Testis (tissue), 3 donors: ENCODE results near the gene DNAJB2. TPM values are rescaled to one million over a fixed set of nuclear protein-coding genes. Genes with fewer than 3 reads are reported as not detected.
"Not testable (repeated sequence)": the region's sequence is repeated elsewhere in the genome, so short reads cannot be mapped to it uniquely, and the experiment has no call there.

Experiments
- DNase-seq: peaks from one replicate; pipeline ENCODE4 v3.0.0-alpha.2; 2019
- H3K27ac ChIP-seq, 2 donors: fragments of 200-600 bp; sonication (generic); one replicate each; pipeline ENCODE4 v1.5.1; 2019
- H3K27me3 ChIP-seq: fragments of 200-600 bp; sonication (generic); one replicate; pipeline ENCODE4 v1.5.1; 2019
- H3K36me3 ChIP-seq: fragments of 200-600 bp; sonication (generic); one replicate; pipeline ENCODE4 v1.5.1; 2017; ENCODE audit warnings: low read depth; ENCODE audit errors: missing control alignments
- H3K4me1 ChIP-seq: fragments of 200-600 bp; sonication (generic); one replicate; pipeline ENCODE4 v1.5.1; 2019
- H3K4me3 ChIP-seq, 2 donors: fragments of 200-600 bp; sonication (generic); one replicate each; pipeline ENCODE4 v1.5.1; 2017 to 2019
- H3K9me3 ChIP-seq: fragments of 200-600 bp; sonication (generic); one replicate; pipeline ENCODE4 v1.5.1; 2017
- CTCF ChIP-seq, 3 experiments: fragments of 450-650 bp in 2 of 3; fragments of 200-600 bp in 1 of 3; sonication (generic) in 1 of 3; IDR thresholded peaks; one replicate each; pipeline ENCODE4 v1.5.1; 2016 to 2019; ENCODE audit warnings: antibody characterized with exemption in 3 of 3, mild to moderate bottlenecking in 2 of 3, moderate library complexity in 1 of 3
- POLR2A ChIP-seq: fragments of 450-650 bp; IDR thresholded peaks from one replicate; pipeline ENCODE4 v1.6.1; 2017; ENCODE audit warnings: antibody characterized with exemption, mild to moderate bottlenecking, moderate library complexity
- WGBS, 2 donors: methylation state at CpG; one replicate each; pipeline ENCODE4 v1.1.5; 2018; 5-methylcytosine and 5-hydroxymethylcytosine counted together
- intact Hi-C: fragments of 100-400 bp; cut with DNase I; formaldehyde crosslinking; loops from one replicate; pipeline ENCODE4 v1.15.1; 2023; ENCODE audit warnings: low total_unique reads
- polyA plus RNA-seq: library from polyadenylated mRNA; stranded (reverse); fragments of 350-450 nt; fragmentation: Illumina TruSeq; extraction: RNeasy Lipid Tissue Mini Kit (QIAGEN cat#74804); gene quantifications from one replicate; pipeline ENCODE4 v1.2.3, GENCODE V29; 2014; ENCODE audit warnings: low read depth, low replicate concordance; ENCODE audit not compliant: insufficient read depth
- total RNA-seq, 2 donors: library from RNA; depleted of rRNA; stranded (reverse); fragments of >200 nt; gene quantifications; one replicate each; pipeline ENCODE4 v1.2.3, GENCODE V29; 2016

The DNAJB2 gene
- total and polyA plus RNA-seq, 3 donors from 2014 or later = 139 to 152 (median 149) TPM

GRCh38 chr2:219308142-219309101 is 29.3 kb downstream of the DNAJB2 start:
- Histone ChIP-seq H3K9me3 (no peaks in the 10 kb centered on the region), H3K27ac (no peak overlapping the region), H3K4me3 (peak overlapping the region in 1 of 2 donors; percentile 17), H3K27me3 (no peaks in the 10 kb centered on the region), H3K36me3 (no peaks in the 10 kb centered on the region), H3K4me1 (no peaks in the 10 kb centered on the region)
- intact Hi-C loops = no loop called here
- 1 to 3% methylated on average over 22 to 45 of the region's 45 CpGs for WGBS, 2 donors
- peak; percentile 76 for DNase-seq
- TF ChIP-seq CTCF (IDR thresholded peaks at IDR 0.05) (no peak), POLR2A (no peak)

GRCh38 chr2:219309278-219309677 is 30.1 kb downstream of the DNAJB2 start, which contains the start of gene PTPRN:
Gene PTPRN (minus strand): TSS chr2:219309401. CDS start chr2:219309332, 69 bp downstream.
- TF ChIP-seq POLR2A = no peak
- 2 to 5% methylated on average over 7 to 17 of the region's 37 CpGs for WGBS, 2 donors
- no peaks in the 10 kb centered on the region for H3K9me3 ChIP-seq
- no peak within 1 kb of the TSS for H3K27ac ChIP-seq
- no peaks in the 10 kb centered on the region for H3K4me1 ChIP-seq
- no peaks in the 10 kb centered on the region for H3K27me3 ChIP-seq
- no peak for DNase-seq
- intact Hi-C loops = no loop called here
- no peaks in the 10 kb centered on the region for H3K36me3 ChIP-seq
- H3K4me3 ChIP-seq = peak within 1 kb of the TSS in 1 of 2 donors; percentile 17

DNA sequence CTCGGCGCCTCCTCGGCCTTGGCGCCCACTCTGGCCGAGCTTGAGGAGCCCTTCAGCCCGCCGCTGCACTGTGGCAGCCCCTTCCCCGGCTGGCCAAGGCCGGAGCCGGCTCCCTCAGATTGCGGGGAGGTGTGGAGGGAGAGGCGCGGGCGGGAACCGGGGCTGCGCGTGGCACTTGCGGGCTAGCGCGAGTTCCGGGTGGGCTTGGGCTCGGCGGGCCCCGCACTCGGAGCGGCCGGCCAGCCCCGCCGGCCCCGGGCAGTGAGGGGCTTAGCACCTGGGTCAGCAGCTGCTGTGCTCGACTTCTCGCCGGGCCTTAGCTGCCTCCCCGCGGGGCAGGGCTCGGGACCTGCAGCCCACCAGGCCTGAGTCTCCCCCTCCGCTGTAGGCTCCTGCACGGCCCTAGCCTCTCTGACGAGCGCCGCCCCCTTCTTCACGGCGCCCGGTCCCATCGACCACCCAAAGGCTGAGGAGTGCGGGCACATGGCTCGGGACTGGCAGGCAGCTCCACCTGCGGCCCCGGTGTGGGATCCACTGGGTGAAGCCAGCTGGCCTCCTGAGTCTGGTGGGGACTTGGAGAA is 33.6 kb downstream of the DNAJB2 start:
- H3K27me3 ChIP-seq, intact Hi-C loops, H3K4me1 ChIP-seq, H3K27ac ChIP-seq, H3K9me3 ChIP-seq, H3K36me3 ChIP-seq, DNase-seq: not testable (repeated sequence)
- 67 to 68% methylated on average over 8 to 43 of the region's 49 CpGs for whole genome bisulfite sequencing, 2 donors
- peak overlapping the region; percentile 31 to 52 for H3K4me3 ChIP-seq

DNA sequence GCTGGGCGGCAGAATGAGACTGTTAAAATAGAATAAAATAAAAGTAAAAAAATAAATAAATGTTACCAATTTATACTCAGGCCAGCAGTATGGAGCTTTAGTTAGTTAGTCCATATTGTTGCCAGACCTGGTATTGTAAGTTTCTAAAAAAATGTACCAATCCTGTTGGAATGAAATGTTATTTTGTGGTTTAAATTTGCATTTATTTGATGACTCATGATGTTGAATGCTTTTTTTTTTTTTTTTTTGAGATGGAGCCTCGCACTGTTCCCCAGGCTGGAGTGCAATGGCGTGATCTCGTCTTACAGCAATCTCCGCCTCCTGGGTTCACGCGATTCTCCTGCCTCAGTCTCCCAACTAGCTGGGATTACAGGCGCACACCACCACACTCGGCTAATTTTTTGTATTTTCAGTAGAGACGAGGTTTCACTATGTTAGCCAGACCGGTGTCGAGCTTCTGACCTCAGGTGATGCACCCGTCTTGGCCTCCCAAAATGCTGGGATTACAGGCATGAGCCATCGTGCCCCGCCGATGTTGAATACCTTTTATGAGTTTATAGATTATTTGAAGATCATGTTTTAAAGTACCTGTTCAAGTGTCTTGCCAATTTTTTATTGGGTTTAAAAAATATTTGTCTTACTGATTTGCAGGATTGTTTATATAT is 35.8 kb downstream of the DNAJB2 start:
- H3K4me1 ChIP-seq = no peaks in the 10 kb centered on the region
- no peaks in the 10 kb centered on the region for H3K27me3 ChIP-seq
- H3K36me3 ChIP-seq = no peaks in the 10 kb centered on the region
- no peak overlapping the region for H3K4me3 ChIP-seq
- TF ChIP-seq POLR2A (no peak), CTCF (IDR thresholded peaks at IDR 0.05) (no peak)
- intact Hi-C loops = no loop called here
- H3K27ac ChIP-seq = no peak overlapping the region
- WGBS, 2 donors = 66 to 73% methylated on average over 16 of the region's 16 CpGs
- H3K9me3 ChIP-seq = no peaks in the 10 kb centered on the region
- no peak for DNase-seq

GRCh38 chr2:219323434-219323833 is 44.3 kb downstream of the DNAJB2 start:
- 62 to 74% methylated on average over 4 of the region's 4 CpGs for WGBS, 2 donors
- no peak overlapping the region for H3K27ac ChIP-seq
- intact Hi-C loops = no loop called here
- H3K9me3 ChIP-seq = no peaks in the 10 kb centered on the region
- no peaks in the 10 kb centered on the region for H3K4me1 ChIP-seq
- DNase-seq = no peak
- no peak for TF ChIP-seq POLR2A
- TF ChIP-seq CTCF (IDR thresholded peaks at IDR 0.05) = no peak
- no peak overlapping the region for H3K4me3 ChIP-seq
- no peaks in the 10 kb centered on the region for H3K36me3 ChIP-seq
- no peaks in the 10 kb centered on the region for H3K27me3 ChIP-seq
